Panc1 (cell line): ENCODE results near the gene AMIGO2.

Experiments
- POLR2AphosphoS5 ChIP-seq: IDR thresholded peaks from 2 replicates; pipeline ENCODE4 v1.6.1; 2012; ENCODE audit warnings: mild to moderate bottlenecking, low read depth, low read length, moderate library complexity
- SIN3A ChIP-seq: IDR thresholded peaks from 2 replicates; pipeline ENCODE4 v1.6.1; 2012; ENCODE audit warnings: low read depth, mild to moderate bottlenecking, low read length, moderate library complexity, borderline replicate concordance; ENCODE audit not compliant: insufficient read depth
- TCF7L2 ChIP-seq: IDR thresholded peaks from 2 replicates; pipeline ENCODE4 v1.6.1; 2011; ENCODE audit warnings: mild to moderate bottlenecking, low read depth, low read length, inconsistent platforms
- TF ChIP-seq, protein P1 (sequence below): fragments of 450-650 bp; IDR thresholded peaks from 2 replicates; pipeline ENCODE4 v1.5.1; 2017; ENCODE audit warnings: mild to moderate bottlenecking

DNA sequence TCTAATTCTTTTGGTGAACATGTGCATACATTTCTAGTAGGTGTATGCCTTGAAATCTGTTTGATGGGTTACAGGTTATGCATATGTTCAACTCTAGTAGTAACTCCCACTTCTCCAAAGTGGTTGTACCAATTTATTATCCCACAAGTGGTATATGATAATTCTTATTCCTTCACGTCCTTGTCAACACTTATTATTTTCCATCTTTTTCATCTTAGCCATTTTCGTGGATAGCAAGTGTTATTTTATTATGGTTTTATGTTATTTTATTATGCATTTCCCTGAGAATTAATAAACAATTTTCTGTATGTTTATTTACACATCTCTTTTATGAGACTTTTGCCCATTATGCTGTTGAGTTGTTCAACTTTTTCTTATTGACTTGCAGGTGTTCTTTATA is 11.2 kb upstream of the AMIGO2 start:
- TF ChIP-seq, protein P1, sequence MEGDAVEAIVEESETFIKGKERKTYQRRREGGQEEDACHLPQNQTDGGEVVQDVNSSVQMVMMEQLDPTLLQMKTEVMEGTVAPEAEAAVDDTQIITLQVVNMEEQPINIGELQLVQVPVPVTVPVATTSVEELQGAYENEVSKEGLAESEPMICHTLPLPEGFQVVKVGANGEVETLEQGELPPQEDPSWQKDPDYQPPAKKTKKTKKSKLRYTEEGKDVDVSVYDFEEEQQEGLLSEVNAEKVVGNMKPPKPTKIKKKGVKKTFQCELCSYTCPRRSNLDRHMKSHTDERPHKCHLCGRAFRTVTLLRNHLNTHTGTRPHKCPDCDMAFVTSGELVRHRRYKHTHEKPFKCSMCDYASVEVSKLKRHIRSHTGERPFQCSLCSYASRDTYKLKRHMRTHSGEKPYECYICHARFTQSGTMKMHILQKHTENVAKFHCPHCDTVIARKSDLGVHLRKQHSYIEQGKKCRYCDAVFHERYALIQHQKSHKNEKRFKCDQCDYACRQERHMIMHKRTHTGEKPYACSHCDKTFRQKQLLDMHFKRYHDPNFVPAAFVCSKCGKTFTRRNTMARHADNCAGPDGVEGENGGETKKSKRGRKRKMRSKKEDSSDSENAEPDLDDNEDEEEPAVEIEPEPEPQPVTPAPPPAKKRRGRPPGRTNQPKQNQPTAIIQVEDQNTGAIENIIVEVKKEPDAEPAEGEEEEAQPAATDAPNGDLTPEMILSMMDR, result no peak
- TF ChIP-seq POLR2AphosphoS5, result no peak
- no peak for TF ChIP-seq SIN3A
- no peak for TF ChIP-seq TCF7L2
